Body of pancreas (tissue), 4 donors: Measurements from ENCODE around the gene SPATS2. TPM values are rescaled to one million over a fixed set of nuclear protein-coding genes. Genes with fewer than 3 reads are reported as not detected.

Experiments used
- ATAC-seq: fragments of 150-250 bp; one replicate; pipeline ENCODE4 v1.9.1; 2016
- DNase-seq, 4 donors: peaks; one replicate each; pipeline ENCODE4 v3.0.0-alpha.2; 2019
- H3K27ac ChIP-seq, 4 donors: fragments of 200-600 bp; sonication (generic); 1 replicate in 3 of 4; 2 replicates in 1 of 4; pipeline versions ENCODE4 v1.5.1 to v1.6.1; 2016 to 2019; ENCODE audit warnings: mild to moderate bottlenecking in 1 of 4, mixed read lengths in 1 of 4, moderate library complexity in 1 of 4
- H3K27me3 ChIP-seq, 2 donors: fragments of 200-600 bp; sonication (generic); one replicate each; pipeline ENCODE4 v1.6.0; 2016; ENCODE audit warnings: mild to moderate bottlenecking in 1 of 2
- H3K36me3 ChIP-seq, 2 donors: fragments of 200-600 bp; sonication (generic); replicated peaks in 1 of 2; 2 replicates each; pipeline ENCODE4 v1.5.1; 2016; ENCODE audit warnings: low read depth in 2 of 2; ENCODE audit not compliant: insufficient read depth in 1 of 2
- H3K4me1 ChIP-seq: fragments of 200-600 bp; sonication (generic); one replicate; pipeline ENCODE4 v1.6.0; 2016
- H3K4me3 ChIP-seq, 2 donors: fragments of 200-600 bp; sonication (generic); 1 replicate in 1 of 2; 2 replicates in 1 of 2; pipeline ENCODE4 v1.5.1; 2016 to 2019
- H3K9me3 ChIP-seq, 3 donors: fragments of 200-600 bp; sonication (generic); 1 replicate in 2 of 3; 2 replicates in 1 of 3; pipeline ENCODE4 v1.5.1; 2016
- CTCF ChIP-seq, 7 experiments: fragments of 450-650 bp in 4 of 7; fragments of 200-600 bp in 3 of 7; sonication (generic) in 3 of 7; IDR thresholded peaks; one replicate each; pipeline ENCODE4 v1.5.1; 2016 to 2019; ENCODE audit warnings: antibody characterized with exemption in 7 of 7
- POLR2A ChIP-seq, 3 donors: fragments of 450-650 bp; IDR thresholded peaks; one replicate each; pipeline ENCODE4 v1.6.1; 2016; ENCODE audit warnings: antibody characterized with exemption in 3 of 3, mild to moderate bottlenecking in 2 of 3
- WGBS, 2 donors: methylation state at CpG; one replicate each; pipeline ENCODE4 v1.1.5; 2017; 5-methylcytosine and 5-hydroxymethylcytosine counted together
- intact Hi-C: fragments of 100-400 bp; cut with DNase I; formaldehyde crosslinking; loops from one replicate; pipeline ENCODE4 v1.15.1; 2023
- total RNA-seq, 2 donors: library from RNA; depleted of rRNA; stranded (reverse); fragments of >200 nt; gene quantifications; one replicate each; pipeline ENCODE4 v1.1.0, GENCODE V29; 2016

The SPATS2 gene
- total RNA-seq, 2 donors from 2014 or later: 10.9 to 17.5 TPM

- Histone ChIP-seq H3K4me3 (no peak overlapping the region), H3K9me3 (no peaks in the 10 kb centered on the region), H3K36me3 (peaks cover 11 to 29% of the 10 kb centered on the region in 2 donors), H3K4me1 (peaks cover 23% of the 10 kb centered on the region), H3K27ac (no peak overlapping the region), H3K27me3 (no peaks in the 10 kb centered on the region)
- ATAC-seq (no peak), DNase-seq (no peak)
- WGBS, 2 donors: 80 to 94% methylated on average over 14 of the region's 14 CpGs
- TF ChIP-seq CTCF (IDR thresholded peaks at IDR 0.05) (no peak), POLR2A (IDR thresholded peaks at IDR 0.05) (no peak)
- intact Hi-C loops: no loop called here
Measured at GRCh38 chr12:49563951-49564685, 196.9 kb downstream of the SPATS2 start.

GRCh38 chr12:49564686-49565405, 197.6 kb downstream of the SPATS2 start:
- no peak for DNase-seq
- Histone ChIP-seq H3K9me3 (no peaks in the 10 kb centered on the region), H3K27me3 (no peaks in the 10 kb centered on the region), H3K4me1 (peaks cover 25% of the 10 kb centered on the region), H3K36me3 (peaks cover 8 to 23% of the 10 kb centered on the region in 2 donors), H3K27ac (no peak overlapping the region), H3K4me3 (no peak overlapping the region)
- WGBS, 2 donors: 80 to 84% methylated on average over 7 of the region's 8 CpGs
- TF ChIP-seq POLR2A (IDR thresholded peaks at IDR 0.05) (no peak), CTCF (IDR thresholded peaks at IDR 0.05) (no peak)
- intact Hi-C loops: no loop called here
- ATAC-seq: no peak

- intact Hi-C loops: no loop called here
Measured at GRCh38 chr12:49565406-49566265, 198.4 kb downstream of the SPATS2 start.

GRCh38 chr12:49566361-49566760, 199.1 kb downstream of the SPATS2 start:
- Histone ChIP-seq H3K27ac (no peak overlapping the region), H3K4me1 (peaks cover 25% of the 10 kb centered on the region), H3K36me3 (peaks cover 8 to 20% of the 10 kb centered on the region in 2 donors), H3K9me3 (no peaks in the 10 kb centered on the region), H3K4me3 (no peak overlapping the region), H3K27me3 (no peaks in the 10 kb centered on the region)
- DNase-seq (no peak), ATAC-seq (no peak)
- WGBS, 2 donors: 88 to 94% methylated on average over 6 to 13 of the region's 13 CpGs
- intact Hi-C loops: no loop called here
- no peak for TF ChIP-seq CTCF (IDR thresholded peaks at IDR 0.05)
- TF ChIP-seq POLR2A (IDR thresholded peaks at IDR 0.05): no peak

More at GRCh38 chr12:49565406-49566265, 198.4 kb downstream of the SPATS2 start:
- DNase-seq (no peak), ATAC-seq (no peak)
- no peaks in the 10 kb centered on the region for H3K9me3 ChIP-seq
- H3K27ac ChIP-seq: no peak overlapping the region
- peaks cover 25% of the 10 kb centered on the region for H3K4me1 ChIP-seq
- no peaks in the 10 kb centered on the region for H3K27me3 ChIP-seq
- TF ChIP-seq POLR2A (IDR thresholded peaks at IDR 0.05): no peak
- no peak for TF ChIP-seq CTCF (IDR thresholded peaks at IDR 0.05)
- 87 to 94% methylated on average over 11 to 12 of the region's 12 CpGs for WGBS, 2 donors
- H3K4me3 ChIP-seq: no peak overlapping the region
- peaks cover 8 to 22% of the 10 kb centered on the region in 2 donors for H3K36me3 ChIP-seq
